ENCODE results near the gene ITGAD. TPM values are rescaled to one million over a fixed set of nuclear protein-coding genes. Genes with fewer than 3 reads are reported as not detected.
A peak's percentile ranks its signal among the peaks of the same experiment; 100 is the strongest.

Gene ITGAD
- total RNA-seq, result under 1 TPM in 1 of 4 donors, not detected in 3; 0.19 TPM

DNA sequence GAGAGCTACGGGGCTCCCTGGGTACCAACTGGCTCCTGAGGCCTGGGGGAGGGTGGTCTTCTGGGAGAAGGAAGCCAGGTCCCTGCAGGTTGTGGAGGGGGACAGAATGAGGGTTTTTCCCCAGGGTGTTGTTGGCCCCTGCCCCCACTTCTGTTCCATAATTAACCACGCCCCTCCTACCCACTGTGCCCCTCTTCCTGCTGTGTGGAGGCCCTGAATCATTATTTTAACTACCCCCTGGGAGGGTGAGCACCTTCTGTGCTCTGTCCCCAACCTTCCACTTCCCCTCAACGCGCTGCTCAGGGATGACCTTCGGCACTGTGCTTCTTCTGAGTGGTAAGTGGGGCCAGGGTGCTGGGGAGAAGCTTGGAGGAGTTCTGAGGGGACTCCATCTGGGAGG, at the start of gene ITGAD:
Gene ITGAD (plus strand): TSS at position 280 of the 400 bp plus-strand sequence. CDS start 26 bp downstream, at position 306.
- peaks cover 0 to 35% (median 0%) of the 10 kb centered on the region in 4 donors for H3K27me3 ChIP-seq
- TF ChIP-seq CTCF (IDR thresholded peaks at IDR 0.05) (no peak), POLR2A (IDR thresholded peaks at IDR 0.05) (no peak)
- H3K27ac ChIP-seq, result no peak within 1 kb of the TSS
- no peaks in the 10 kb centered on the region for H3K4me1 ChIP-seq
- WGBS, 2 donors, result 67 to 86% methylated on average over 2 to 3 of the region's 5 CpGs
- intact Hi-C loops (cut with DNase I), result no loop called here
- DNase-seq, result no peak
- no peaks in the 10 kb centered on the region for H3K9me3 ChIP-seq
- H3K36me3 ChIP-seq, result no peaks in the 10 kb centered on the region
- no peak within 1 kb of the TSS for H3K4me3 ChIP-seq

- no peak for TF ChIP-seq POLR2A (IDR thresholded peaks at IDR 0.05)
- TF ChIP-seq CTCF (IDR thresholded peaks at IDR 0.05), result no peak
- no peak for DNase-seq
- Histone ChIP-seq H3K9me3 (no peaks in the 10 kb centered on the region), H3K27ac (no peak overlapping the region), H3K4me3 (no peak overlapping the region), H3K36me3 (no peaks in the 10 kb centered on the region), H3K4me1 (no peaks in the 10 kb centered on the region), H3K27me3 (peaks cover 0 to 10% (median 0%) of the 10 kb centered on the region in 4 donors)
- intact Hi-C loops (cut with DNase I), result no loop called here
- WGBS, 2 donors, result 65 to 72% methylated on average over 7 to 9 of the region's 9 CpGs
Measured at GRCh38 chr16:31344712-31345111, 48.4 kb upstream of the ITGAD start.

DNA sequence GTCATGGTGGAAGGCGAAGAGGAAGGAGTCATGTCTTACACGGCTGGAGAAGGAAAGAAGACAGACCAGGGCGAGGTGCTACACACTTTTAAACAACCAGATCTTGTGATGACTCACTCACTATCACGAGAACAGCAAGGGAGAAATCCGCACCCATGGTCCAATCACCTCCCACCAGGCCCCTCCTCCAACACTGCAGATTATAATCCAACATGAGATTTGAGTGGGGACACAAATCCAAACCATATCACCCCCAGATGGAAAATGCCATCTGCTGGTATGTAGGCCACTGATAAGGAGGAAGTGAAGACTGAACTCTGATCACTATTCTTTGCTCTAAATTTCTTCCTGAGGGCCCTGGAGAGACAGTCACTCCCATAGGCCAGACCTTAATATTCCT, 45.7 kb upstream of the ITGAD start:
- H3K4me1 ChIP-seq, result no peaks in the 10 kb centered on the region
- intact Hi-C loops (cut with DNase I), result no loop called here
- no peak overlapping the region for H3K4me3 ChIP-seq
- 52 to 63% methylated on average over 5 of the region's 5 CpGs for WGBS, 2 donors
- TF ChIP-seq CTCF (IDR thresholded peaks at IDR 0.05) (no peak), POLR2A (IDR thresholded peaks at IDR 0.05) (no peak)
- no peak for DNase-seq
- H3K9me3 ChIP-seq, result no peaks in the 10 kb centered on the region
- H3K27me3 ChIP-seq, result peaks cover 0 to 27% (median 0%) of the 10 kb centered on the region in 4 donors
- H3K27ac ChIP-seq, result no peak overlapping the region
- no peaks in the 10 kb centered on the region for H3K36me3 ChIP-seq

- Histone ChIP-seq H3K4me1 (no peaks in the 10 kb centered on the region), H3K27me3 (peaks cover 0 to 29% (median 0%) of the 10 kb centered on the region in 4 donors), H3K9me3 (no peaks in the 10 kb centered on the region), H3K27ac (no peak overlapping the region), H3K36me3 (no peaks in the 10 kb centered on the region), H3K4me3 (no peak overlapping the region)
- intact Hi-C loops (cut with DNase I), result no loop called here
- 40 to 42% methylated on average over 3 of the region's 3 CpGs for WGBS, 2 donors
- no peak for DNase-seq
- TF ChIP-seq POLR2A (IDR thresholded peaks at IDR 0.05), result no peak
- no peak for TF ChIP-seq CTCF (IDR thresholded peaks at IDR 0.05)
Measured at GRCh38 chr16:31348579-31348978, 44.6 kb upstream of the ITGAD start.

DNA sequence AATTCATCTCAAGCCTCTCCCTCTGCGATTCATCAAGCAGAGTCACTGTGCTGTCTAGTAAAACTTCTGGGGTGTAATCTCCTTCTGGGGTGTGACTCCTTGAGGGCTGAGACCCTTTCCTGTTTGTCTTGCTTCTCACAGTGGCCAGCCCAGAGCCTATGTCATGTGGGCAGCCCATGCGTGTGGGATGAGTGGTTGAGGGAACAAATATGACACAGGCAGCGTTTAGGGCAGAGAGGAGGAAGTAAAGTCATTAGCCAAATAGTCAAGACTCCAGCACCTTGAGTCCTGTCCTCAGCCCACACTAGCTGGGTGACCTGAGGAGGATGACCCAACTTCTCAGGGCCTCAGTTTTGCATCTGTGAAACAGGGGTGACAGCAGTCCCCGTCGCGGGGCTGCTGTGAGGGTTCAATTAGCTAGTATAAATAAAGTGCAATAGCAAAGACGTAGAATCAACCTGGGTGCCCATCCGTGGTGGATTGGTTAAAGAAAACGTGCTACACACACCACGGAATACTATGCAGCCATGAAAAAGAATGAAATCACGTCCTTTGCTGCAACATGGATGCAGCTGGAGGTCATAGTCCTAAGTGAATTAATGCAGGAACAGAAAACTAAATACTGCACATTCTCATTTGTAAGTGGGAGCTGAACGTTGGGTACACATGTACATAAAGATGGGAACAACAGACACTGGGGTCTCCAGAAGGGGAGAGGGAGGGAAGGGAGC, 42.7 kb upstream of the ITGAD start:
- Histone ChIP-seq H3K4me3 (no peak overlapping the region), H3K36me3 (no peaks in the 10 kb centered on the region), H3K27me3 (peaks cover 0 to 29% (median 0%) of the 10 kb centered on the region in 4 donors), H3K9me3 (no peaks in the 10 kb centered on the region), H3K27ac (no peak overlapping the region), H3K4me1 (peaks cover 0 to 8% (median 0%) of the 10 kb centered on the region in 3 donors)
- intact Hi-C loops (cut with DNase I), result no loop called here
- TF ChIP-seq POLR2A (IDR thresholded peaks at IDR 0.05) (peak in 1 of 4 donors; percentile 18), CTCF (IDR thresholded peaks at IDR 0.05) (no peak)
- WGBS, 2 donors, result 67 to 81% methylated on average over 10 to 12 of the region's 12 CpGs
- DNase-seq, result no peak

All from esophagus squamous epithelium (tissue), 5 donors.